Measurements from ENCODE around the gene RABGAP1.

GRCh38 chr9:123043081-123043939 lies 102.5 kb downstream of the RABGAP1 start:
- TF ChIP-seq, protein P1, sequence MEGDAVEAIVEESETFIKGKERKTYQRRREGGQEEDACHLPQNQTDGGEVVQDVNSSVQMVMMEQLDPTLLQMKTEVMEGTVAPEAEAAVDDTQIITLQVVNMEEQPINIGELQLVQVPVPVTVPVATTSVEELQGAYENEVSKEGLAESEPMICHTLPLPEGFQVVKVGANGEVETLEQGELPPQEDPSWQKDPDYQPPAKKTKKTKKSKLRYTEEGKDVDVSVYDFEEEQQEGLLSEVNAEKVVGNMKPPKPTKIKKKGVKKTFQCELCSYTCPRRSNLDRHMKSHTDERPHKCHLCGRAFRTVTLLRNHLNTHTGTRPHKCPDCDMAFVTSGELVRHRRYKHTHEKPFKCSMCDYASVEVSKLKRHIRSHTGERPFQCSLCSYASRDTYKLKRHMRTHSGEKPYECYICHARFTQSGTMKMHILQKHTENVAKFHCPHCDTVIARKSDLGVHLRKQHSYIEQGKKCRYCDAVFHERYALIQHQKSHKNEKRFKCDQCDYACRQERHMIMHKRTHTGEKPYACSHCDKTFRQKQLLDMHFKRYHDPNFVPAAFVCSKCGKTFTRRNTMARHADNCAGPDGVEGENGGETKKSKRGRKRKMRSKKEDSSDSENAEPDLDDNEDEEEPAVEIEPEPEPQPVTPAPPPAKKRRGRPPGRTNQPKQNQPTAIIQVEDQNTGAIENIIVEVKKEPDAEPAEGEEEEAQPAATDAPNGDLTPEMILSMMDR (IDR thresholded peaks at IDR 0.05): no peak
- no peak for TF ChIP-seq POLR2A (IDR thresholded peaks at IDR 0.05)

Measured in vagina (tissue), 2 donors.